GM18517 (cell line): Measurements from ENCODE around the gene USP16.
"Not testable (repeated sequence)": the region's sequence is repeated elsewhere in the genome, so short reads cannot be mapped to it uniquely, and the experiment has no call there.

ENCODE experiments used
- ATAC-seq: cut with Tn5 transposase; IDR thresholded peaks from one replicate; pipeline ENCODE4 v1.9.1; 2021; ENCODE audit warnings: mild to moderate bottlenecking, moderate library complexity; ENCODE audit not compliant: unreplicated experiment

Gene USP16

GRCh38 chr21:29033301-29033700 is 8.8 kb downstream of the USP16 start:
- no peak for ATAC-seq

- ATAC-seq = no peak
Observed at GRCh38 chr21:29033871-29034270, 9.4 kb downstream of the USP16 start.

- no peak for ATAC-seq
Observed at GRCh38 chr21:29034678-29035077, 10.2 kb downstream of the USP16 start.

GRCh38 chr21:29052224-29052623 is 27.8 kb downstream of the USP16 start:
- no peak for ATAC-seq

GRCh38 chr21:29053011-29053553 is 28.6 kb downstream of the USP16 start:
- ATAC-seq = no peak

GRCh38 chr21:29053656-29054055 is 29.2 kb downstream of the USP16 start:
- no peak for ATAC-seq

GRCh38 chr21:29055080-29055479 is 30.6 kb downstream of the USP16 start:
- ATAC-seq = no peak

GRCh38 chr21:29056005-29056404 is 31.5 kb downstream of the USP16 start:
- no peak for ATAC-seq

GRCh38 chr21:29056538-29057050 is 32.1 kb downstream of the USP16 start:
- no peak for ATAC-seq

- ATAC-seq = peak; percentile 98
Observed at GRCh38 chr21:29064850-29065481, 40.5 kb downstream of the USP16 start.

GRCh38 chr21:29072873-29073221 is 48.4 kb downstream of the USP16 start:
- no peak for ATAC-seq

GRCh38 chr21:29073222-29074006 is 48.9 kb downstream of the USP16 start, which contains the start of gene CCT8:
Gene CCT8 (minus strand): TSS chr21:29073648. CDS start chr21:29073590, 58 bp downstream.
- ATAC-seq = peak; percentile 94

GRCh38 chr21:29074007-29074376 is 49.5 kb downstream of the USP16 start:
- peak; percentile 27 for ATAC-seq

GRCh38 chr21:29074783-29075182 is 50.3 kb downstream of the USP16 start:
- no peak for ATAC-seq

GRCh38 chr21:29075706-29076466 is 51.4 kb downstream of the USP16 start:
- no peak for ATAC-seq

- ATAC-seq = not testable (repeated sequence)
Observed at GRCh38 chr21:29076731-29077640, 52.5 kb downstream of the USP16 start.

GRCh38 chr21:29077651-29078090 is 53.2 kb downstream of the USP16 start:
- ATAC-seq = no peak

GRCh38 chr21:29078869-29079767 is 54.6 kb downstream of the USP16 start:
- no peak for ATAC-seq

- ATAC-seq = no peak
Observed at GRCh38 chr21:29080454-29080941, 56.0 kb downstream of the USP16 start.
